ENCODE measurements around the gene BET1L. TPM values are rescaled to one million over a fixed set of nuclear protein-coding genes. Genes with fewer than 3 reads are reported as not detected.
"Not testable (repeated sequence)": the region's sequence is repeated elsewhere in the genome, so short reads cannot be mapped to it uniquely, and the experiment has no call there.

BET1L gene
- total RNA-seq, 2 experiments from 2014 or later: 16.2 to 47.4 TPM

DNA sequence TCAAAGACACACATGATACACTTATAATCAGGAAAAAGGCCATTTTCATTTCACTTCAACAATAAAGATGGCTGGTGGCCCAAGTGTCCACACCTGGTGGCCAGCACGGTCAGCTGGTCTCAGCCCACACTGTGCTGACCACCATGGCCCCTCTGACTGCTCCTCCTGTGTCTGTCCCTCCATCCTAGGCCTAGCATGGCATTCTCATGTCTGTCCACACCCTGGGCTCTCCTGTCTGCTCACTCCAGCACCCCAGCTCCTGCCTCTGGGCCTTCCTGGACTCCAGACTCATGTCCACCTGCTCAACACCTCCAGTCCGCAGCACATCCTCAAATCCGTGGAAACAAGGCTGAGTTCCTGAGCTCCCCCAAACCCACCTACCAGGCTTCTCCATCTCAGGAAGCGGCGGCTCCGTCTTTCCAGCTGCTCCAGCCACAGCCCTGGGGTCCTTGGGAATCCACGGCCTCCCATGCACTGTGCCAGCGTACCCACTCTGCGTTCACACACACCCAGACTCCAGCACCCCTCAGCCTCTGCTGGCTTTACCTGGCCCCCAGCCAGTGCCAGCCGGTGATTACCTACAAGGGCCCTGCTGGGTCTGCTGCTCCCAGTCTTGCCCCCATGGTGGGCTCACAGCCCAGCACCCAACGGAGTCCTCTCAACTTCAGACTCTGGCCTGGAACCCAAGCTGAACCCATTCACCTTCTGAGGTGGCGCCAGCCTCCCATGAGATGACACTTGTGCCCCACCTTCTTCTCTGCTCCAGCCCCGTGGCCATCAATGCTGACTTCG, 15.0 kb upstream of the BET1L start:
- Histone ChIP-seq H3K79me2 (ENCODE audit: insufficient read depth, low read depth, low read length) (no peaks in the 10 kb centered on the region), H3K4me2 (ENCODE audit: low read length) (no peak overlapping the region), H3K4me3 (ENCODE audit: low read depth, low read length, poor library complexity, severe bottlenecking) (no peak overlapping the region), H3K9me3 (ENCODE audit: low read length) (no peaks in the 10 kb centered on the region), H3K4me1 (ENCODE audit: insufficient read depth, low read length, poor library complexity, severe bottlenecking) (no peaks in the 10 kb centered on the region), H3K36me3 (ENCODE audit: insufficient read depth, low read length) (no peaks in the 10 kb centered on the region), H4K20me1 (ENCODE audit: insufficient read depth, low read length) (no peaks in the 10 kb centered on the region), H3K27ac (ENCODE audit: low read depth, low read length, poor library complexity, severe bottlenecking) (no peak overlapping the region), H3K9me2 (ENCODE audit: insufficient read depth, low read length) (no peaks in the 10 kb centered on the region), H2AFZ (ENCODE audit: low read length) (no peak overlapping the region)
- no peak for DNase-seq (ENCODE audit: low spot score)
- intact Hi-C loops (cut with micrococcal nuclease; ENCODE audit: unreplicated experiment): no loop called here
- ChIA-PET CTCF (ENCODE audit: unreplicated experiment) (no interaction called here), POLR2A (no interaction called here)
- TF ChIP-seq, protein P1, sequence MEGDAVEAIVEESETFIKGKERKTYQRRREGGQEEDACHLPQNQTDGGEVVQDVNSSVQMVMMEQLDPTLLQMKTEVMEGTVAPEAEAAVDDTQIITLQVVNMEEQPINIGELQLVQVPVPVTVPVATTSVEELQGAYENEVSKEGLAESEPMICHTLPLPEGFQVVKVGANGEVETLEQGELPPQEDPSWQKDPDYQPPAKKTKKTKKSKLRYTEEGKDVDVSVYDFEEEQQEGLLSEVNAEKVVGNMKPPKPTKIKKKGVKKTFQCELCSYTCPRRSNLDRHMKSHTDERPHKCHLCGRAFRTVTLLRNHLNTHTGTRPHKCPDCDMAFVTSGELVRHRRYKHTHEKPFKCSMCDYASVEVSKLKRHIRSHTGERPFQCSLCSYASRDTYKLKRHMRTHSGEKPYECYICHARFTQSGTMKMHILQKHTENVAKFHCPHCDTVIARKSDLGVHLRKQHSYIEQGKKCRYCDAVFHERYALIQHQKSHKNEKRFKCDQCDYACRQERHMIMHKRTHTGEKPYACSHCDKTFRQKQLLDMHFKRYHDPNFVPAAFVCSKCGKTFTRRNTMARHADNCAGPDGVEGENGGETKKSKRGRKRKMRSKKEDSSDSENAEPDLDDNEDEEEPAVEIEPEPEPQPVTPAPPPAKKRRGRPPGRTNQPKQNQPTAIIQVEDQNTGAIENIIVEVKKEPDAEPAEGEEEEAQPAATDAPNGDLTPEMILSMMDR (conservative IDR thresholded peaks at IDR 0.05; ENCODE audit: low read length): no peak
- no peak for TF ChIP-seq EZH2phosphoT487 (IDR thresholded peaks at IDR 0.05; ENCODE audit: borderline replicate concordance, low read depth, low read length)
- BruUV-seq (replicated peaks): no TSS peak

DNA sequence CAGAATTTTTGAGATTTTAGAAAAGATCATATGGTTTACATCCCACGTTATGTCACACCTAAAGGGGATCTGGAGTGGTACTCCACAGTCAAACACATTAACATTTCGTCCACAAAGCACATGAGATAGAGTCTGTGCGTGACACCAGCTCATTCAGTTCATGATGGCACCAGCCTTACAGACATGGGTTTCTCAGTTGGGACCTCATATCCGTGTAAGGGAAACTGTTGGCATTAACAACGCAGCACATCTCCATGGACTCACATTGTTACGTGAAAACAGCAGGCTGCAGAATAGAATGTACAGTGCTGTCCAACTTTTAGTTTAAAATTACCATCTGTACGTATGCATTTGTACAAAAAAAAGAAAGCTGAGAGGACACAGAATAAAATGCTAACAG, 14.3 kb upstream of the BET1L start:
- Histone ChIP-seq H3K4me1 (ENCODE audit: insufficient read depth, low read length, poor library complexity, severe bottlenecking) (no peaks in the 10 kb centered on the region), H3K36me3 (ENCODE audit: insufficient read depth, low read length) (peaks cover 3% of the 10 kb centered on the region; the same call in 1 of the 2 replicates), H2AFZ (ENCODE audit: low read length) (no peak overlapping the region), H3K9me2 (ENCODE audit: insufficient read depth, low read length) (no peaks in the 10 kb centered on the region), H3K79me2 (ENCODE audit: insufficient read depth, low read depth, low read length) (no peaks in the 10 kb centered on the region), H3K9me3 (ENCODE audit: low read length) (no peaks in the 10 kb centered on the region), H3K27ac (ENCODE audit: low read depth, low read length, poor library complexity, severe bottlenecking) (no peak overlapping the region), H3K4me2 (ENCODE audit: low read length) (no peak overlapping the region), H3K4me3 (ENCODE audit: low read depth, low read length, poor library complexity, severe bottlenecking) (no peak overlapping the region), H4K20me1 (ENCODE audit: insufficient read depth, low read length) (no peaks in the 10 kb centered on the region)
- TF ChIP-seq, protein P1 (conservative IDR thresholded peaks at IDR 0.05; ENCODE audit: low read length): no peak
- TF ChIP-seq EZH2phosphoT487 (IDR thresholded peaks at IDR 0.05; ENCODE audit: borderline replicate concordance, low read depth, low read length): no peak
- ChIA-PET POLR2A (no interaction called here), CTCF (ENCODE audit: unreplicated experiment) (no interaction called here)
- intact Hi-C loops (cut with micrococcal nuclease; ENCODE audit: unreplicated experiment): no loop called here
- no peak for DNase-seq (ENCODE audit: low spot score)
- BruUV-seq (replicated peaks): no TSS peak

DNA sequence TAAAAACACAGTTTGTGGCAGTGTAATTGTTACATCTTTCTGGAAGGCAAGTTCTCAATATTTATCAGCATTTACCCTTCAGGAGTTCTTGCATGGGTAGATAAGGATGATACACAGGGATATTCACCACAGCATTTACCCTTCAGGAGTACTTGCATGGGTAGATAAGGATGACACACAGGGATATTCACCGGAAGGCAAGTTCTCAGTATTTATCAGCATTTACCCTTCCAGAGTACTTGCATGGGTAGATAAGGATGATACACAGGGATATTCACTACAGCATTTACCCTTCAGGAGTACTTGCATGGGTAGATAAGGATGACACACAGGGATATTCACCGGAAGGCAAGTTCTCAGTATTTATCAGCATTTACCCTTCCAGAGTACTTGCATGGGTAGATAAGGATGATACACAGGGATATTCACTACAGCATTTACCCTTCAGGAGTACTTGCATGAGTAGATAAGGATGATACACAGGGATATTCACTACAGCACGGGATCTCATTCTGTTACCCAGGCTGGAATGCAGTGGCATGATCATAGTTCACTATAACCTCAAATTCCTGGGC, 13.5 kb upstream of the BET1L start:
- DNase-seq (ENCODE audit: low spot score); BruUV-seq (replicated peaks); H3K79me2 ChIP-seq (ENCODE audit: insufficient read depth, low read depth, low read length); H3K4me3 ChIP-seq (ENCODE audit: low read depth, low read length, poor library complexity, severe bottlenecking); intact Hi-C loops (cut with micrococcal nuclease; ENCODE audit: unreplicated experiment); H2AFZ ChIP-seq (ENCODE audit: low read length); H3K4me2 ChIP-seq (ENCODE audit: low read length); H3K9me3 ChIP-seq (ENCODE audit: low read length); H3K27ac ChIP-seq (ENCODE audit: low read depth, low read length, poor library complexity, severe bottlenecking); CTCF ChIA-PET (ENCODE audit: unreplicated experiment); H3K4me1 ChIP-seq (ENCODE audit: insufficient read depth, low read length, poor library complexity, severe bottlenecking); H4K20me1 ChIP-seq (ENCODE audit: insufficient read depth, low read length); H3K36me3 ChIP-seq (ENCODE audit: insufficient read depth, low read length); H3K9me2 ChIP-seq (ENCODE audit: insufficient read depth, low read length): not testable (repeated sequence)
- POLR2A ChIA-PET: interaction anchor here (0.5 kb wide), 1 partner anchor 17 kb away, joined by 3 read pairs; no protein-coding TSS in a partner anchor

All from OCI-LY7 (cell line).